BLaER1 (cell line): ENCODE measurements around the gene MRS2.

Experiments
- H3K27ac ChIP-seq: shearing (Covaris generic); formaldehyde crosslinking; 2 replicates; pipeline ENCODE4 v1.8.1; 2022
- H3K27me3 ChIP-seq: shearing (Covaris generic); formaldehyde crosslinking; 2 replicates; pipeline ENCODE4 v1.8.1; 2022
- H3K36me3 ChIP-seq: shearing (Covaris generic); formaldehyde crosslinking; 2 replicates; pipeline ENCODE4 v1.8.1; 2022
- H3K4me1 ChIP-seq: shearing (Covaris generic); formaldehyde crosslinking; 2 replicates; pipeline ENCODE4 v1.8.1; 2022
- H3K4me2 ChIP-seq: shearing (Covaris generic); formaldehyde crosslinking; 2 replicates; pipeline ENCODE4 v1.8.1; 2022
- H3K4me3 ChIP-seq: shearing (Covaris generic); formaldehyde crosslinking; 2 replicates; pipeline ENCODE4 v1.8.1; 2022
- H3K9ac ChIP-seq: shearing (Covaris generic); formaldehyde crosslinking; 2 replicates; pipeline ENCODE4 v1.8.1; 2022
- H3K9me3 ChIP-seq: shearing (Covaris generic); formaldehyde crosslinking; 2 replicates; pipeline ENCODE4 v1.8.1; 2022
- H4K20me1 ChIP-seq: shearing (Covaris generic); formaldehyde crosslinking; 2 replicates; pipeline ENCODE4 v1.8.1; 2022
- Cebpa-rat ChIP-seq: shearing (Covaris generic); IDR thresholded peaks from 2 replicates; pipeline ENCODE4 v1.8.1; 2022

The MRS2 gene

DNA sequence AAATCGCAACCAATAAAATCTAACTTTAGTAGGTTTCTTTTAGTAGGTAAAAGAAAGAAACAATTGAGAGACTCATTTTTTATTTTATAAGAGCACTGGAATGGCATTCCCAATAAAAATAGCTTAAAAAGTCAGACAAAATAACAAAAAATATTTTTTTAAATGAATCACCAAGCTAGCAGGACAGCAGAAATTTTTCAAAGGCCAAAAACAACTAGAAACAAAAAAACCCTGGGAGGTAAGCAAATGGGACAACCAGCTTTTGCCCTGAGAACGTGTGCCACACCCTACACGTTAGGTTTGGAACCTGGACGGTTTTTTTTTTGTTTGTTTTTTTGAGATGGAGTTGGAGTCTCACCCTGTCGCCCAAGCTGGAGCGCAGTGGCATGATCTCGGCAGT is 67.1 kb downstream of the MRS2 start:
- no peaks in the 10 kb centered on the region for H3K4me1 ChIP-seq
- H3K4me2 ChIP-seq: no peak overlapping the region
- no peak for TF ChIP-seq Cebpa-rat
- no peak overlapping the region for H3K9ac ChIP-seq
- H3K9me3 ChIP-seq: no peaks in the 10 kb centered on the region
- H3K27ac ChIP-seq: no peak overlapping the region
- no peaks in the 10 kb centered on the region for H4K20me1 ChIP-seq
- no peaks in the 10 kb centered on the region for H3K36me3 ChIP-seq
- H3K4me3 ChIP-seq: no peak overlapping the region
- no peaks in the 10 kb centered on the region for H3K27me3 ChIP-seq

DNA sequence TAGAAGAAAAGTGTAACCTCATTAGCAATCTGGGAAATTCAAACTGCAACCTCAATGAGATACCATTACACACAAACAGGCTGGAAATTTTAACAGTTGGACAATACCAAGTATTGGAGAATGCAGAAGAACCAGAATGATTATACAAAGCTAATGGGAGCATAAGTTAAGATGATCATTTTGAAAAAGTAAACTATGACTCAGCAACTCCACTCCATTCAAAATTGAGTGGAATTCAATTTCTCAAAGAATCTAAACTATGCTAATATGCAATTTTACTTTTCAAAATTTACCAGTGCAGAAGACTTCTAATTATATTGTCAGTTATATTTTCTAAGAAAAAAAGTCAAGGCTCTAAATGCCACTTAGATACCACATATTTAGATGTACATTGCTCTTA is 69.4 kb downstream of the MRS2 start:
- TF ChIP-seq Cebpa-rat: no peak
- H3K4me2 ChIP-seq: no peak overlapping the region

More for the DNA sequence above, 69.4 kb downstream of the MRS2 start:
- H3K4me1 ChIP-seq: no peaks in the 10 kb centered on the region
- H3K27me3 ChIP-seq: no peaks in the 10 kb centered on the region
- no peaks in the 10 kb centered on the region for H4K20me1 ChIP-seq
- H3K9ac ChIP-seq: no peak overlapping the region
- H3K4me3 ChIP-seq: no peak overlapping the region
- no peaks in the 10 kb centered on the region for H3K36me3 ChIP-seq
- H3K27ac ChIP-seq: no peak overlapping the region
- H3K9me3 ChIP-seq: no peaks in the 10 kb centered on the region
